HG03097 (cell line): ENCODE measurements around the gene LIMK2.

ENCODE experiments used
- ATAC-seq: cut with Tn5 transposase; IDR thresholded peaks from one replicate; pipeline ENCODE4 v1.9.1; 2021; ENCODE audit not compliant: unreplicated experiment, low FRiP score

LIMK2 gene

GRCh38 chr22:31326877-31327276 is 114.8 kb downstream of the LIMK2 start:
- no peak for ATAC-seq

- no peak for ATAC-seq
These were observed 115.9 kb downstream of the LIMK2 start for GRCh38 chr22:31327806-31328543.

- ATAC-seq = no peak
These were observed 116.5 kb downstream of the LIMK2 start for GRCh38 chr22:31328544-31328960.

GRCh38 chr22:31329029-31329428 is 116.9 kb downstream of the LIMK2 start:
- no peak for ATAC-seq
